ENCODE measurements around the gene AFG1L. TPM values are rescaled to one million over a fixed set of nuclear protein-coding genes. Genes with fewer than 3 reads are reported as not detected.
A peak's percentile ranks its signal among the peaks of the same experiment; 100 is the strongest.

AFG1L gene
- total and polyA plus RNA-seq, 2 experiments from 2014 or later = 9.4 to 9.7 TPM

DNA sequence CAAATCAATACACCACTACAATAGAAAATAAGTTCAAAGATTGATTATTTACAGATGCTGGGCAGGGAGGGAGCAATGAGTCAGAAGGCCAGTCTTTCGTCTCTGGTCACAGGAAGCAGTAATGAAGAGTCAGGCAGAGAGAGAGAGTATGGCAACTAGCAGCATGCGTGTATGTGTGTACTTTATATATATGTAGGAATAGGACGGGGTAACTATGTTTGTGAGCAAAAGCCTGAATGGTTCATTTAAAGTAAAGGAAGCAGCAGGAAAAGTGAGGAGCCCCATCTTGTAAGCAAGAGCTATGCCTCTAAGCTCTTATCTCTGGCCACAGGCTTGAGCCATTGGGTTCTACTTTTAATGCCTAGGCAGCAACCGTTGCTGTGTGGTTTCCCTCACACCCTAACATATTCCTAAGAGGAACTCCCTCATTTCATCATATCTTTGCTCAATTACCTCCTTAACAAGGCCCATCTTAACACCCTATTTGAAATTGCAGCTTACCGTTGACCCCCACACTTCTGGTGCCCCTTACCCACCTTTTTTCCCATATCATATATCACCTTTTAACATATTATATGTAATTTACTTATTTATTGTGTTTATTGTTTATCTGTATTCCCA is 66.6 kb downstream of the AFG1L start:
- no peaks in the 10 kb centered on the region for H3K79me2 ChIP-seq
- H3K9me2 ChIP-seq (replicated peaks; ENCODE audit: insufficient read depth) = no peaks in the 10 kb centered on the region
- H3K4me2 ChIP-seq = no peak overlapping the region
- no peaks in the 10 kb centered on the region for H3K4me1 ChIP-seq (ENCODE audit: insufficient read depth)
- H3K9me3 ChIP-seq (ENCODE audit: low read depth) = no peaks in the 10 kb centered on the region
- H2AFZ ChIP-seq = no peak overlapping the region
- no peaks in the 10 kb centered on the region for H3K36me3 ChIP-seq (replicated peaks; ENCODE audit: insufficient read depth, low read depth)
- no peak overlapping the region for H3K27ac ChIP-seq
- no peaks in the 10 kb centered on the region for H3K27me3 ChIP-seq
- TF ChIP-seq, protein P1, sequence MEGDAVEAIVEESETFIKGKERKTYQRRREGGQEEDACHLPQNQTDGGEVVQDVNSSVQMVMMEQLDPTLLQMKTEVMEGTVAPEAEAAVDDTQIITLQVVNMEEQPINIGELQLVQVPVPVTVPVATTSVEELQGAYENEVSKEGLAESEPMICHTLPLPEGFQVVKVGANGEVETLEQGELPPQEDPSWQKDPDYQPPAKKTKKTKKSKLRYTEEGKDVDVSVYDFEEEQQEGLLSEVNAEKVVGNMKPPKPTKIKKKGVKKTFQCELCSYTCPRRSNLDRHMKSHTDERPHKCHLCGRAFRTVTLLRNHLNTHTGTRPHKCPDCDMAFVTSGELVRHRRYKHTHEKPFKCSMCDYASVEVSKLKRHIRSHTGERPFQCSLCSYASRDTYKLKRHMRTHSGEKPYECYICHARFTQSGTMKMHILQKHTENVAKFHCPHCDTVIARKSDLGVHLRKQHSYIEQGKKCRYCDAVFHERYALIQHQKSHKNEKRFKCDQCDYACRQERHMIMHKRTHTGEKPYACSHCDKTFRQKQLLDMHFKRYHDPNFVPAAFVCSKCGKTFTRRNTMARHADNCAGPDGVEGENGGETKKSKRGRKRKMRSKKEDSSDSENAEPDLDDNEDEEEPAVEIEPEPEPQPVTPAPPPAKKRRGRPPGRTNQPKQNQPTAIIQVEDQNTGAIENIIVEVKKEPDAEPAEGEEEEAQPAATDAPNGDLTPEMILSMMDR (IDR thresholded peaks at IDR 0.05; ENCODE audit: poor library complexity) = no peak
- TF ChIP-seq EZH2phosphoT487 (IDR thresholded peaks at IDR 0.05; ENCODE audit: low read depth, severe bottlenecking, unreplicated experiment) (no peak), EZH2 (IDR thresholded peaks at IDR 0.05; ENCODE audit: borderline replicate concordance) (no peak)
- 88% methylated on average over 5 of the region's 5 CpGs for WGBS (ENCODE audit: low lambda C conversion rate, missing lambda C conversion rate)
- no peak overlapping the region for H3K4me3 ChIP-seq
- H4K20me1 ChIP-seq (ENCODE audit: insufficient read depth, poor library complexity, severe bottlenecking) = no peaks in the 10 kb centered on the region
- no peak for DNase-seq (ENCODE audit: low spot score)

DNA sequence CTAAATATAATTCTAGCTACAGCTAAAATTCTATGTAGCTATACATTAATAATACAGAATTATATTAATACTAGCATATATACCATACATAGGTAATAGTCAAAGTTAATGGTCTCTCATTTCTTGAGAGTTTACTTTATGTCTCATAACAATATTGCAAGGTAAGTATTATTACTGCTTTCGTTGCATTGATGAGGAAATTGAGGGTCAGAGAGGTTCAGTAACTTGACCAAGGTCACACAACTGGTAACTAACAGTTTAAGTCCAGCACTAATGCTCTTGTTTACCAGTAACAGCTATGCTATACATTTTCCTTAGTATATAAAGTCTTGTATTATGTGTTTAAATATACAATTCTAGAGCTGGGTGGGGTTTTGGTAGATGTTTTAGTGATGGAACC is 67.6 kb downstream of the AFG1L start:
- Histone ChIP-seq H3K27me3 (no peaks in the 10 kb centered on the region), H3K4me3 (no peak overlapping the region), H3K27ac (no peak overlapping the region), H3K4me1 (ENCODE audit: insufficient read depth) (no peaks in the 10 kb centered on the region), H3K79me2 (no peaks in the 10 kb centered on the region), H3K9me2 (replicated peaks; ENCODE audit: insufficient read depth) (no peaks in the 10 kb centered on the region), H2AFZ (no peak overlapping the region), H4K20me1 (ENCODE audit: insufficient read depth, poor library complexity, severe bottlenecking) (no peaks in the 10 kb centered on the region), H3K4me2 (no peak overlapping the region), H3K9me3 (ENCODE audit: low read depth) (no peaks in the 10 kb centered on the region), H3K36me3 (replicated peaks; ENCODE audit: insufficient read depth, low read depth) (no peaks in the 10 kb centered on the region)
- TF ChIP-seq EZH2 (IDR thresholded peaks at IDR 0.05; ENCODE audit: borderline replicate concordance) = no peak
- DNase-seq (ENCODE audit: low spot score) = no peak
- 84% methylated on average over 1 of the region's 1 CpG for WGBS (ENCODE audit: low lambda C conversion rate, missing lambda C conversion rate)

DNA sequence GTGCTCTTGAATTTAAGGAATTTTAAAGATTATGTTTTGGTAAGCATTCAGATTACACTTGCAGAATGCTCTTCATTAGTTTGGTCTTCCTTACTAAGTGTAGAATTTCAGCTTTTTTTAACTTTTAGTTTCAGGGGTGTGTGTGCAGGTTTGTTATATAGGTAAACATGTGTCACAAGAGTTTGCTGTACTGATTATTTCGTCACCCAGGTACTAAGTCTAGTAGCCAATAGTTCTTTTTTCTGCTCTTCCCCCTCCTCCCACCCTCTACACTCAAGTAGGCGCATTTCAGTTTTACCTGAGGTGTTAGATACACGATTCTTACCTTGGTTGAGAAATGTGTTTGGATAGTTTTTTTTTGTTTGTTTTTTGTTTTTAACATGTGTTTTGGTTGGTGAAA is 68.3 kb downstream of the AFG1L start:
- H3K4me1 ChIP-seq (ENCODE audit: insufficient read depth) = no peaks in the 10 kb centered on the region
- H3K9me3 ChIP-seq (ENCODE audit: low read depth) = no peaks in the 10 kb centered on the region
- no peaks in the 10 kb centered on the region for H3K27me3 ChIP-seq
- WGBS (ENCODE audit: low lambda C conversion rate, missing lambda C conversion rate) = 67% methylated on average over 3 of the region's 3 CpGs
- no peaks in the 10 kb centered on the region for H3K36me3 ChIP-seq (replicated peaks; ENCODE audit: insufficient read depth, low read depth)
- TF ChIP-seq EZH2phosphoT487 (IDR thresholded peaks at IDR 0.05; ENCODE audit: low read depth, severe bottlenecking, unreplicated experiment) (no peak), EZH2 (IDR thresholded peaks at IDR 0.05; ENCODE audit: borderline replicate concordance) (no peak)
- TF ChIP-seq, protein P1 (IDR thresholded peaks at IDR 0.05; ENCODE audit: poor library complexity) = no peak
- no peak overlapping the region for H3K4me2 ChIP-seq
- no peaks in the 10 kb centered on the region for H3K9me2 ChIP-seq (replicated peaks; ENCODE audit: insufficient read depth)
- no peak overlapping the region for H3K27ac ChIP-seq
- H3K4me3 ChIP-seq = no peak overlapping the region
- no peaks in the 10 kb centered on the region for H3K79me2 ChIP-seq
- H2AFZ ChIP-seq = no peak overlapping the region
- H4K20me1 ChIP-seq (ENCODE audit: insufficient read depth, poor library complexity, severe bottlenecking) = no peaks in the 10 kb centered on the region
- peak; percentile 28 for DNase-seq (ENCODE audit: low spot score)

DNA sequence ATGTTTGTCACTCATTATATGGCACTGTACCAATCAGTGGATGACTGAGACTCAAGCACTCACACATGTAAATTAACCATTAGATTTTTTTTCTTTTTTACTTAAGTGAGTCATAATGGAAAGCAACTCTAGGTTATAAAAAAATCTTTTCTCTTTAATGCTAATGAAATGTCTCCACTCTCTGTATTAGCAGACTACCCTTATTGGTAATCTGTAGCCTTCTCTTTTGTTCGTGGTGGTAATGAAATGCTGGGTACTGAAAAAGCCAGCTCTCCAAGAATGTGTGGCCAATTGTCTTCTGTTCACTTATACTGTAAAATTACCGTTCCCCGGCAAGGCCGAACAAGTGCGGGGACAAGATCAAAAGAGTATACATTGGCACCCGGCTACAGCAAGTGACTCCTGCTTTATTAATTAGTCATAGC is 69.0 kb downstream of the AFG1L start:
- Histone ChIP-seq H3K27me3 (no peaks in the 10 kb centered on the region), H3K4me2 (no peak overlapping the region), H4K20me1 (ENCODE audit: insufficient read depth, poor library complexity, severe bottlenecking) (no peaks in the 10 kb centered on the region), H3K36me3 (replicated peaks; ENCODE audit: insufficient read depth, low read depth) (no peaks in the 10 kb centered on the region), H3K4me1 (ENCODE audit: insufficient read depth) (no peaks in the 10 kb centered on the region), H3K4me3 (no peak overlapping the region), H3K27ac (peak overlapping the region; percentile 2), H3K79me2 (no peaks in the 10 kb centered on the region), H3K9me3 (ENCODE audit: low read depth) (no peaks in the 10 kb centered on the region), H3K9me2 (replicated peaks; ENCODE audit: insufficient read depth) (no peaks in the 10 kb centered on the region), H2AFZ (no peak overlapping the region)
- WGBS (ENCODE audit: low lambda C conversion rate, missing lambda C conversion rate) = 80% methylated on average over 6 of the region's 6 CpGs
- no peak for DNase-seq (ENCODE audit: low spot score)
- no peak for TF ChIP-seq EZH2phosphoT487 (IDR thresholded peaks at IDR 0.05; ENCODE audit: low read depth, severe bottlenecking, unreplicated experiment)
- TF ChIP-seq, protein P1 (IDR thresholded peaks at IDR 0.05; ENCODE audit: poor library complexity) = no peak
- no peak for TF ChIP-seq EZH2 (IDR thresholded peaks at IDR 0.05; ENCODE audit: borderline replicate concordance)
